Central memory CD4-positive, alpha-beta T cell (primary cell): Measurements from ENCODE around the gene EPS8.

Experiments
- DNase-seq: peaks from one replicate; pipeline ENCODE4 v3.0.0; 2022
- total RNA-seq, 3 experiments: gene quantifications; one replicate each; lab custom pipeline; 2026; lab: John Stamatoyannopoulos, UW

EPS8 gene
- 3.0 to 14.9 (median 11.7) reads per million in 3 experiments for total RNA-seq

DNA sequence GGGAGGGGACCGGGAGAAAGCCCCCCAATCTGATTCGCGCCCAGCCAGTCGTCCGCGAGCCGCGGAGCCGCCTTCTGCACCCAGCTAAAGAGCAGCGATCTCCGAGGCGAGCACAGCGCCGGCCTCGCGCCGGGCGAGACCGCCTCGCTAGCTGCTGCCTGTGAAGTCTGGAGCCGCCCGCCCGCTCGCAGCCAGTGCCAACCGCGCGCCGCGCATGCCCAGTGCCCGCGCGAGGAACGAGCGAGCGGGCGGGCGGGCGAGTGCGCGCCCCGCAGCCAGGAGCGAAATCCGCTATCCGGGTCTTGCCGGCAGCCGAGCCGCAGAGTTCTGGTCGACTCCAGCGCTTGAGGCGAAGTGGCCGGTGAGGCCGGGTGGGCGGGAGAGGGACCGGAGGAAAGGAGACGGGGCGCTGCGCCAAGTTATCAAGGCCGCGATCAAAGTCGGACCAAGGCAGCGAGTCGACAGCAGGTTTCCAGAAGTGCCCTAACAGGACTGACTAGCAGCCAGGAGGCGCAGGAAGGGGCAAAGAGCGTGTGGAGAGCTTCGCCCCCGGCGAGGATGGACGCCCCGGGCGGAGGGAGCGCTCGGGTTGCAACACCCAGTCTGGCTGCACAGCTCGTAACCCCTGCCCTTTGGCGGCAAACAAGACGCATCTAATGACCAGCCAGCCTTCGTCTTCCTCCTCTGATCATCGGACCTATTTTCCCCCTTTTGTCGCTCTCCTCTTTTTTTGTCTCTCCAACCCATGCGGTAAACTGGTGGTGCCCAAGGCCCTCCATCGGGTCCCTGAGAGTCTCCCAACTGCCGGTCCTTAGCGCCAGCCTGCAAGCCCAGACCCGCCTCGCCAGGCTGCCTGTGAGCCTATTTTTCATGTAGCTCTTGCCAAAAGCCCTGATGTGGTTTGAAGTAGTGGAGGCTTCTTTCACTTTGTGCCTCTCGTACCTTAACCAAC is at the start of gene EPS8:
EPS8 (minus strand) TSS at position 169 of the 952 bp plus-strand sequence. CDS start 106,437 bp downstream, outside the sequence.
- peak; percentile 88 for DNase-seq

DNA sequence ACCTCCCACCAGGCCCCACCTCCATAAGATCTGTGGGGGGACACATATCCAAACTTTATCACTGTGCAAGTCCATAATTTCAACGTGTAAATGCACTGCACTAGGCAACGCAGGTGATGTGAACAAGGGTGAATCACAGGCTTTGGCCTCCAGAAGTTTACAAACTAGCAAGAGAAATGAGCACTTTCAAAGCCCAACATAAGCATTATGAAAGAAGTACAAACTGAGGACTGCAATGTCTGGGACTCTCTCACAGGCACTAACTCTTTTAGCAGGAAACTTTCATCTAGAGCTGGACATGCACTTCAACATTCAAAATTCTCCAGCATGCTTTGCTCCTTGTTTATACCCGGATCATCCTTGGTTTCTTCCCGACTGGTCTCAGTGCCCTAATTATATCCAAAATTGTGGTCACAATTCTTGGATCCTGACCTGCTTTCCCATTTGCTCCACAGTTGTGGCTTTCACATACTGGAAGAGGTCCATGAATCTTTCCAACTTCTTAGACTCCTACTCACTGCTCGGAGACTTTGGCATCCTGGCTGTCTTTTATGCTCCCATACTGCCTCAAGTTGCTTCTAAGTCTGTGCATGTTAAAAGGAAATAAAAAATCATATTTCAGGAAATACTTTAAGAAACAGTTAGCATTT is 48.1 kb upstream of the EPS8 start:
- DNase-seq: no peak

DNA sequence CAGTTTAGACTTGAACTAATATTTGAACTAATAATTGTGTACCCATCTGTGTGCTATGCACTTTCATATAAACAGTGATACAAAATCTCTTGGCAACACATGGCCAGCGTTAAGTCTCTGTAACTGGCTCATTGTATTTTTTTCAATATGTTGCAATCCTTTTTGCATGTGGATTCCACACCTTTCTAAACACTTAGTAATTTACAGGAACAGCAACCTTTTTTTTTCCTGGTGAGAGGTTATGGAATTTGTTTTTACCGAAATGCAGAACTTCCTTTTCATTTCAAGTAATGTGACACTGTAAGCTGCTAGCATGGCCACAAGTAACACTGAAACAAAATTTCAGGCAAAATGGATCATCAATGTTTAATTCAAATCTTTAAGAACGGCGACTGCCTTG is 45.4 kb upstream of the EPS8 start:
- no peak for DNase-seq

DNA sequence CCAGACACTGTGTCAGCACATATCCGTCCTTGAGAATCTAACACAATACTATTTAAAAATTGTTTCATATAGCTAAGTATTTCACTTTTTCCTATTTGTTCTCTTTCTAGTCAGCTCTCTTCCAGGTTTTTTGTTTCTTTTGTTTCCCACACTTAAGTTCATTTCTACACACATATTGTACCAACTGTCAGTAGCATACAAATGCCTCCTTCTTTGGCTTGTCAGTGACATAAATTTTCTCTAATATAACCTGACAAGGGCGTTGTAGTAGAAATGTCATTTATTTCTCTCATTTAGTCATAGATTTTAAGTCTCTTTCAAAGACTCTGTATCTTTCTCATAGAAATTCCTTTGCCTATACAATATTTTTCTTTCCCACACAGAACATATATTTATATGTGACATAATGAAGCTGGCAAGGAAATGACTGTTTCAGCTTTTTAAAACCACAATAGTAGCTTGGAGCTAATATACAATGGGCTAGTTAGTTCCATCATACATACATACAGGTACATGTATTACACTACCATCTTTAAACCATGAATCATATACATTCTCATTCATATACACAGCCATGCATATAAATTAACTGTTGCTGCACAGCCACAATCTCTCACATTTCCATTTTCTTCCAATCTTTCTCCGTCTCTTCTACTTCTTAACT is 42.3 kb upstream of the EPS8 start:
- no peak for DNase-seq

DNA sequence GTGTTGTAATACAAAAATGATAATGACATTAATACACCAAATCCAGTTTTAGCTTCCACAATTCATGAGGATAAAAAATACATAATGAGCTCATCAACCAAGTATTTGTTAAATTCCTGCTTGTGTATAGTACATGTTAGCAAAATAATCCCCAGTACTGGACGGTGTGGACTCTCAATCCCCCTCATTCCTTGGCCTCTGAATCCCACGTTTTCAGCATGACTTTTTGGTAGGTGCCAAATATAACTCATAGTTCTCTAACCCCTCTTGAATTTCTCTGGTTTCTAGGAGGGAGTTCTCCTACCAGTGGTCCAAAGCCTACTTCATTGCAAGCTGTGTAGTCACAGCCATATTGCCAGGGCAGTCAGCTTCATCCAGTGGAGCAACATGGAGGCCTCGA is 41.4 kb upstream of the EPS8 start:
- DNase-seq: no peak

DNA sequence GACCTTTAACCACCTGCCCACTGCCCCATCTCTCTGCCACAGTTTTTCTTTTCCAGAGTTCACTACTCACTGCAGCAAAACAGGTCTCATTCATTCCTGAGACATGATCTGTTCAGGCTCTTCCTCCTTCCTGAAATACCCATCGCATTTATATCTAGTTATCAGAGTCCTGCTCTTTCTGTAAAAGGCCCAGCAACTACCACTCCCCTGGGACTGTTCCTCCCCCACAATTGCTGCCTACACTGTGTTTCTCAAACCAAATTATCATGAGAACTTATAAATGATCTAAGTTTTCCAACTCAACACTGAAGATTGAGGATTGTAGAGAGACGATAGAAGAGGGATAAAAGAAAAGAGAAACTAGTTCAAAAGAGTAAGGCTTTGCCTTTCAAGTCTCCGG is 40.8 kb upstream of the EPS8 start:
- no peak for DNase-seq

DNA sequence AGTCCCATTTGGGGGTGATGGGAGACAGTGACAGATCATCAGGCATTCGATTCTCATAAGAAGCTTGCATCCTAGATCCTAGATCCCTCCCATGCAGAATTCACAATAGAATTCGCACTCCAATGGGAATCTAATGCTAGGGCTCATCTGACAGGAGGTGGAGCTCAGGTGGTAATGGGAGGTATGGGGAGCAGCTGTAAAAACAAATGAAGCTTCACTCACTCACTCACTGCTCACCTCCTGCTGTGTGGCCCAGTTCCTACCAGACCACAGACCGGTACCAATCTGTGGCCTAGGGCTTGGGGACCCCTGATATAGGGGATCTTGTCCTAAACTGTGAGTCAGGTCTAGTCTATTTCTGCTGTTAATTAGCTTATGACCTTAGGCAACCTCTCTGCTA is 40.1 kb upstream of the EPS8 start:
- no peak for DNase-seq

DNA sequence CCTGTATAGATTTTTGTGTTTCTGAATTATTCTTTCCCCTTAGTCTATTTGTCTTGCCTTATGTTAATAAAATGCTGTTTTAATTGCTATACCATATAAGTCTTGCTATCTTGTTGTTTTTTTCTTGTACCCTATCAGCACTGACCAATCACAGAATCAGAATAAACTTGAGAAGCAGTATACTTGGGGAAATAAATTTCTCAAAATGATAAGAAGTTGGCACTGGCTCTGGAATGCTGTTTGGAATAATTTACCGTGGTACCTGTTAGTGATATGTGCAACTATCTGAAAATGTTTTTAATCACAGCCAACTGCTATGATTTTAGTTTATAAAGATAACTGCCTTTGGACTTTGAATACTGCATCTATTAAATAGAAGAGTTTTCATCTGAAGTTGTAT is 37.9 kb upstream of the EPS8 start:
- DNase-seq: no peak

DNA sequence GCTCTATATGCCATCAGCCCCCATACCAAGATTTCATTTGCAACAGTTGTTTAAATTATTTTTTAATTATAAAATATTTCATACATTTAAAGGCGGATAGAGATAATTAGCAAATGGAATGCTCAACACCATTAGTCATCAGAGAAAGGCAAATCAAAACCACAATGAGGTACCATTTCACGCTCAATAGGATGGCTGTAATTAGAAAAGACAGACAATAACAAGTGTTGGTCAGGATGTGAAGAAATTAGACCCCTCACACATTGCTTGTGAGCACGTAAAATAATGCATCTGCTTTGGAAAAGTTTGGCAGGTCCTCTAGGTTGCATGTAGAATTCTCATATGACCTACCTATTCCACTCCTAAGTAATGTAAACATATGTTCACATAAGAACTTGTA is 35.3 kb upstream of the EPS8 start:
- DNase-seq: no peak

DNA sequence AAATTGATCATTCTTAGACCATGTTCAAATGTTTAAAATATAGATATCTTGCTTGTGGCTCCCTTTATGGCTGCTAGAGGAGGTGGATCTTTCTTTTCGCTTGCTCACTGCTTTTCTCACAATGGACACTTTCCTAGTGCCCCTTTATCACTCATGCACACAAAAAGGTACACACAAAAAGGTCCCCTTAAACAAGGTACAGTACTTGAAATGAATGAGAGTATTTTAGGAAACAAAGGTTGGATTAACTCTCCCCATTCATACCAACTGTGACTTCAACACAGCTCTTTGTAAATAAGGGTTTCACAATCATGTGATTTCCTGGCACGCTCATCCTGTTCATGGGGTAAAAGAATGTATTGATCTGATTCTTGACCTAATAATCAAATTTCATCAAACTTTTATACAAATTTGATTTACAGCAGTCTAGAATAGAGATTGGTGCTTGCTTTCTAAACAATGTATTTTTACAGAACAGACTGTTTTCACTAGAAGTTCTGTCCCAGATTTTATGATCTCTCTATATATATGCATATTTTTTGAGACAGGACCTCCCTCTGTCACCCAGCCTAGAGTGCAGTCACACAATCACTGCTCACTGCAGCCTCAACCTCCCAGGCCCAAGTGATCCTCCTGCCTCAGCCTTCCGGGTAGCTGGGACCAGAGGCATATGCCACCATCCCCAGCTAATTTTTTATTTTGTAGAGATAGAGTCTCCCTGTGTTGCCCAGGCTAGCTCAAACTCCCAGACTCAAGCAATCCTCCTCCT is 34.4 kb upstream of the EPS8 start:
- no peak for DNase-seq

DNA sequence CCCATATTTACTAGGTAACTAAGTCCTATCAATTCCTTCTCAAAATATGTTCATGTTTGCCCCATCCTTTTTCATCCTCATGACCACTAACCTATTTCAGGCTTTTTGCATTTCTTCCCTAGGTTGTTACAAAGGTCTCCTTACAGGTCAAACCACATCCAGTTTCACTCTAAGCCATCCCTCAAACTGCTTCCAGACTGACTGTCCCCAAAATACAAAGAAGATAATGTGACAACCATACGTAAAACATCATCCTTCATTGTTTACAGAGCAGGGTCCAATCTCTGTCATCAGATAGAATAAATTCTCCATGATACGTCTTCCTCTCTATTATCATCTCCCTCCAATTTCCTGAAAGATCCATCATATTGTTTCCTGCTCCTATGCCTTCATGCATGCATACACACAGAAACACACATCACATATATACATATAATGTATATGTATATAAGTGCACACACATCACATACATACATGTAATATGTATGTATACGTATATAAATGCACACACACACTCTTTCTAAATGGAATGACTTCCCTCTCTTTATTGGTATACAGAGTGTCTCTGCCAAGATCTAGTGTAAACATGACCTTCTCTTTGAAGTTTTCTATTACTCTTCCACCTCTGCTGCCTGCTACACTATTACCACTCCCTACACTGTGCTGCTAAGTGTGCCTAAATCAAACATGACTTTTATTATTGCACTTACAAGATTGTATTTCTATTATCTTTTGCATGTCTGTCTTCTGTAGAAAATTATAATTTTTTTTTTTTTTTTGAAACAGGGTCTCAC is 30.7 kb upstream of the EPS8 start:
- DNase-seq: no peak

DNA sequence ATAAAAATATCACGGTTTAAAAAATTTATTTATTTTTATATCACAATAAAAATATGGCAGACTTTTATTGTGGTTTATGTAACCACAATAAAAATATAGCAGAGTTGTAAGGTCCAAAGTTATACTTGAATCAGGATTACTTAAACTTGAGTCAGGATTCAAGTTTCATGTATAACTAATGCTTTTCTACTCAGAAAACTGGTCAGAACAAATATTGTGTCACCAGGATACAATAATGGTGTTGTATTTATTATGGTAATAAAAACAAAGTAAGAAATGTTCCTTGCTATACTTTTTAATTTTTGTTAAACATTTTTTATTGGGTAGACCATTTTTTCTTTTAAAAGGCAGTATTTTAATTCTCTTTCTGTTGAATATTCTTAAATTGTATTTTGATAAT is 29.2 kb upstream of the EPS8 start:
- no peak for DNase-seq

DNA sequence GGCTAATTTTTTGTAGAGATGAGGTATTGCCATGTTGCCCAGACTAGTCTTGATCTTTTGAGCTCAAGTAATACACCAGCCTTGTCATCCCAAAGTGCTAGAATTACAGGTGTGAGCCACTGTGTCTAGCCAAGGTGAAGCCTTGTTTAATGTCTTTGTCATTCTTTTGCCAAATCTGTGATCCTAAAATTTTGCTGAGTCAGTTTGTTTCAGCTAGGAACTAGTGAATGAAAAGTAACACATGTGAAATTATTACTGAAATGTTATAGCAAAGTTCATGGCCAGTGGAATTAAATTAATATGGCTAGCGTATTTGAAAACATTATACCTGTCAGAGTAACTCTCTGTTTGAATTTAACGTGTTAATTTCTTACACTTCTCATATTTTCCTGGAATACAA is 26.5 kb upstream of the EPS8 start:
- DNase-seq: no peak

DNA sequence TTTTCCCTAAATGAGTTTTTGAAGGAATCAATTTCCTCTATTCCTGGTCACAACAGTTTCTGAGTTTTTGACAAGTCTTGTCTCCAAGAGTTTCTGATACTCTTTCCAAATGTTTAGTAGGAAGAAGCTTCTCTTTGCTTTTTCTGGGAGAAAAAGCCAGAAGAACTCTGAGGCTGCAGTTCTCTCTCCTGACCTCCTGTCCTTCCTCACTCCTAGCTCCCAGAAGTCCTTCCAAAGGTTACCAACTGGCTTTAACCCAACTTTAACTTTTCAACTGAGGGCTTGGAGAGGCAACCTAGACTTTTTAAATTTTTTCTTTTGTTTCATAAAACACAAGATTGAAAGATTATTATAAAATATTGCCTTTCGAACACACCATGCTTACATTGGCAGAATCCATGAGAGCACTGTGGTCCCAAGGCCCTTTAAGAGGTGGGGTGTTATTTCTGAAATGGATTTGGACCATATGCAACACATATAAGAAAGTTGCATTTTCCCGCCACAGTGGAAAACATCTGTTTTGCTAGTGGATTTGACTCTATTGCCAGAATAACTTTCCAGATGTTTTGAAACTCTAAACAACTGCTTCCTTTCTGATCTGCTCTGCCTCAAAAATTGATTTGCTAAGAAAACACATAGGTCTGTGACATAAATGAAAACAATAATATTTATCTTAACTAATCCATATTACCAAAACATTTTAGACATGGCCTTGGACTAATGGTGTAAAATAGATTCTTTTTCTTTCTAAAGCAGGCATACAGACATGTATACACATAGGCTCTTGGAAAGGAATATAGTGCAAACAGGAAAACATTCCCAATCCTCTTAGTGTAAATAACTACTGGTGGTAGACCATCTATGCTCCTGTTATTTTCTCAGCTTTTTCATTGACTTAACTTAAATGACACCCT is 22.3 kb upstream of the EPS8 start:
- no peak for DNase-seq

DNA sequence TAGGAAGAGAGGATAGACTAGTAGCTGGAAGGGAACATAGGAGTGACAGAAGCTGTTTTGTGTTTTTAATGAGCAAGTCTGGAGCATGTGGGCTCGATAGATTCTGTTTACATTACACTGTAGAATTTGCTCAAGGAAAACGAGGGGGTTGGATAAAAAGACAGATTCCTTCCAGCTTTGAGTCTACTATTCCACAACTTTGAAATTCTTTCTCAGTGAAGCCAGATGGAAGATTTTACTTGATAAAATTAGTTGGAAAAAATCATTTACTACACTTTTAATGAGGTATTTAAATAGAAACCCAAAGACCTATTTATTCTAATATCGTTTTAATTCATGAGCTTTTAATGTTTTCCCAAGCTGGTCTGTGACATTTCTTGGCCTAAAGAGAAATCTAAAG is 19.5 kb upstream of the EPS8 start:
- no peak for DNase-seq

DNA sequence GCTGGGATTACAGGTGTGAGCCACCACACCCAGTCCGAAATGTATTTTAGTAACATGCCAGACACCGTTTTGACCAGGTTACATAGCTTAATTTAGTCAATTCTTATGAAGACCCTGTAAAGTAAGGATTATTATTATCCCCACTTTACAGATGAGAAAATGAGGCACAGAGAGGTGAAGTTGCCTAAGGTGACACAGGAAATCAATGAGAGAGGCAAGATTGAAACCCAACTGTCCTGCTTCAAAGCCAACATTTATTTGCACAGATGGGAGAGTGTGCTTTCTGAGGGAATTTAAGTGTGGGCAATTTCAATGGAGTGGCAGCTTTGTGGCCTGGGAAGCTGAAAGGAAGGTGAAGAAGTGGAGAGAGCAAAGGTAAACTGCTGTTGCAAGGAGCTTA is 19.1 kb upstream of the EPS8 start:
- no peak for DNase-seq

DNA sequence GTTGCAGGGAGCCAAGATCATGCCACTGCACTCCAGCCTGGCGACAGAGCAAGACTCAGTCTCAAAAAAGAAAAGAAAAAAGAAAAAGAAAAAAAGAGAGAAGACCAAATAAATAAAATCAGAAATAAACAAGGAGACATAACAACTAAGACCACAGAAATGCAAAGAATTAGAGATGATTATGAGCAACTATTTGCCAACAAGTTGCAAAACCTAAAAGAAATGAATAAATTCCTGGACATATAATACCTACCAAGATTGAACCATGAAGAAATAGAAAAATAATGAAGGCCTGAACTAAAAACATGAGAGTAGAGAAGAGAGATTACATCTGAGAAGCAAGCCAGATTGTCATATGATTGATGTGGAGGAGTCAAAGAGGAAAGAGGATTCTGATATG is 17.6 kb upstream of the EPS8 start:
- no peak for DNase-seq

DNA sequence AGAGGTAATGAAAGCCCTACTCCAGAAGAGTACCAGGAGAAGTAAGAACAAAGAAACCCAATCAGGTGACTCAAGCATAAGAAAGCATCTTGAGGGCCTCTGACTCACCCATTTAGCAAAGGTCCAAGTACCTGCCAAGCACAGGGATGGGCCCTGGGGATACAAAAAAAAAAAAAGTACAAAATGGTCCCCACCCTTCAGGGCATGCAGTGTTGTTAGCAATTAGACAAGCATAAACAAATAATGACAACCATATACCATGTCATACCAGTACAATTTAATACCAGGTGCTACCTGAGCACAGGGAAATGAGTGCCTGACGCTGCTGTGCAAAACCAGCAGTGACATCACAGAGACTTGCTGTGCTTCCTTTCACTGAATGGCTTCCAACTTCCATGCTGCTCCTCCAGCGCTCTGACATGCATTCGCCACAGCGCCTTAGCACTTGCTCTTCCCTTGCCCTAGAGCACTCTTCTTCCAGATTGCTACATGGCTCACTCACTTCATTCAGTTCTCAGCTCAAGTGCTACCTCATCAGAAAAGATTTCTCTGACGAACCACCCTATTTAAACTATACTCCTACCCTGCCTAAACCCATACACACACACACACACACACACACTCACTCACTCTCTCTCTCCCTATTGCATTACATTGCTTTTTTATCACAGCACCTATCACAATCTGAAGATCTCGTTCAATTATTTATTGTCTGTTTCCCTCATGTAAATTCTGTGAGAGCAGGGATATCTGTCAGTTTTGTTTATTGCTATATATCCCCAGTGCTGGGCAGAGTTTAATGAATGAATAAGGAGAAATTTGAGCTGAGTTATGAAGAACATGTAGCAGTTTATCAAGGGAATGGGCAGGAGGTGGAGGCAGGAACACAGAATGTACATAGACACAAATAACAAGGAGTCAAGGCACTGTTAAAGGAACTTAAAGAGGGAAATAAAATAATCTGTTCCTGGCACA is 12.9 kb upstream of the EPS8 start:
- DNase-seq: no peak

DNA sequence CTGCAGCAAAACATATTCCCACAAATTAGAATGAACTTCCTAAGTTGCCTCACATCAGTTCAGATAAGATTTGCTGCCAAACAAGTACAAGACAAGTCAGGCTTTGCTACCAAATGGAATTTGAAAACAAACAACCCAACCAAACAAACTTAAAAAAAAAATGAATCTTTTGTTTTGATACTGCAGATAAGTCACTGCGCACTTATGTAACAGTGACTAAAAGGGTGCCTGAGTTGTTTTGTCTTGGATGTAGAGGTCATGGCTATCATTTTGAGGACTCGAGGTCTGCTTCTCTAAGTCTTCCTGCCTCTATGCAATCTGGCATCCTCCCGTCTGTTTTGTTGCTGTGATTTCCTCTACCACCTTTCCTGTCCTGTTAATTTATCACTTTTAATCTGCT is 11.1 kb upstream of the EPS8 start:
- no peak for DNase-seq

DNA sequence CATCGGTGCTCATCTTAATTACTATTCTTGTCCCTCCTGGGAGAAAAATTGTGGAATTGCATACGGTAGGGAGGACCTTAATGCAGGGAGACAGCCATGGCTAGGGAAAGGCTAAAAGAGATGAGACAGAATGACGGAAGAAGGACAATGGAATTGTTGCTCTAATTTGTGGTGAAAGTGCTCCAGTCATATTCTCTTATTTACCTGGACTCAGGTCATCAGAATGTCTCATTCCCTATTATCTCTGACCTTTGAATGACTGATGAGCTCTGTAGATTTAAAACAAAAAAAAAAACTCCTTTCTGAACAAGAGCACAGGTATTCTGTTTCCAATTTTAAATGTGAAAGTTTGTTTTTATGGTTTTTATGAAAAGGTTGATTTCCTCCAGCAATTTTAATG is 8.6 kb upstream of the EPS8 start:
- DNase-seq: no peak
